GM15510 (cell line): Measurements from ENCODE around the gene RASSF4.

ENCODE experiments used
- POLR2A ChIP-seq: IDR thresholded peaks from 3 replicates; pipeline ENCODE4 v1.6.1; 2011; ENCODE audit warnings: borderline replicate concordance; ENCODE audit not compliant: insufficient read length; ENCODE audit errors: extremely low read depth

RASSF4 gene

DNA sequence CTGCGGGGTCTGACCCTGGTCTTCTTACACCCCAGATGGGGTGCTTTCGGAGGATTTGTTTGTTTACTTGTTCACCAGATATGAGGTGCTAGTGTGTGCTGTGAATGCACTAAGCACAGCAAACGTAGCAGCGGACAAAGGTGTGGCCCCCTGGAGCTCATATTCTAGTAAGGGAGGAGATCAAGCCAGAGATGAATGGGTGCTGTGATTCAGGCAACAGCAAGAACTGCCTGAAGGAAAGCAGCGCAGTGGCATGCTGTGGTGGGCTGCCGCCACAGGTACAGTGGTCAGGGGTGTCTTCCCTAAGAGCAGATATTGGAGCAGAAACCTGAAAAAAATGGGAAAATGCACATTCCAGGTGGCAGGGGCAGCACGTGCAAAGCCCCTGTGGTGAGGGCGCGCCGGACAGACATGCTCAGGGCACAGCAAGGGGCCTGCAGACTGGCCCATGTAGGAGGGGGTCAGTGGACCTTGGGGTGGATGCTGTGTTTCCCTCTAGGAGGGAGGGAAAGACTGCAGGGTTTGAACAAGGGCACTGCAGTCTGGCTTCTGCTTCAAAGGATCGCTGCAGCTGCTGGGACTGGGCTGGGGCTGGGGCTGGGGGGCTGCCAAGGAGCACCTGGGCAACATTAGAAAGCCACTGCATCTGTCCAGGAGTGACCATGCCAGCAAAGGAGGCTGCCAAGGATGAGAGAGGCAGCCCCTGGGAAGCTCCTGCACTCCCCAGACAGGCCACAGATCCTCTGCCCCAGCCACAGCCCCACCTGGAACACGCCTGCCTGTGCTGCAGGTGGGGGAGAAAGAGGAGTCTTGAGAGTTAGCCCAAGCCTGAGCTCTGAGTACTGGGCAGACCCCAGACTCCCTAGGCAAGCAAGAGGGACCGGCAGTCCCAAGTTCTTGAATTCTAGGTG is 19.9 kb downstream of the RASSF4 start:
- no peak for TF ChIP-seq POLR2A

DNA sequence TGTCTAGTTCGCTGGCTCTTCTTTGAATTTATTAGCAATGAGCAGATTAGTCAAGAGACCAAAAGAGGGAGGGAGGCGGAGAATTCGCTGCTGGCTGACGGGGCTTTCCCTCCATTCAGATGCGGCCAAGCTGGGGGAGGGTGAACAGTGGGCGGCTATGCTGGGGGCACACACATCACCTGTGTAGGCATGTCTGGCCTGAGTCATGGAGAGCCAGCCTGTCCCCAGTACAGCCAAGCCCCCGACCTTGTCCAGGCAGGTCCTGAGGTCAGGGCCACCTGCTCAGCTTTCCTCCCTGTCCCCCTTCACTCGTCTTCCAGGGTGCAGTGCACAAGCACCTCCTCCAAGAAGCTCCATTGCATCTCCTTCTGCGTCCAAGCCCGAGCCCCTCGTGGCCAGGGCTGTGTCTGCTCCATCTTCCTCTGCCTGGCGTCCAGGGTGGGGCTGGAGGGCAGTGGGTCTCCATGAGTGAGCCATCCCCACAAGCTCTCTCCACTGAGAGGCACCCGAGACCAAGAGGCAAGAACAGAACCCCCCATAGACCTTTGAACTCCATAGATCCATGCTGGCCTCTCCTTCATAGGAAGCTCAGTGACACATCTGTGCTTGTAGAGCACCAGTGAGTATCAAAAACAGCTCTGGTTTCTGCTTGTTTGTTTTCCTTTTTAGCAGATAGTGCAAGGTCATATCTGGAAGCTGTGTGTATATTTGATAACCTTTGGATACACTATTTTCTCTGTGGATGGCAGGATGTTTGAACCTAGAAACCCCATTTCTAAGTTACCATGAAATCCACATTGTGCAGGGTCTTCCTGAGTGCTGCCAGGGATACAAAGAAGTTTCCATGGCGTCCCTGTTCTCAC is 20.9 kb downstream of the RASSF4 start:
- no peak for TF ChIP-seq POLR2A

DNA sequence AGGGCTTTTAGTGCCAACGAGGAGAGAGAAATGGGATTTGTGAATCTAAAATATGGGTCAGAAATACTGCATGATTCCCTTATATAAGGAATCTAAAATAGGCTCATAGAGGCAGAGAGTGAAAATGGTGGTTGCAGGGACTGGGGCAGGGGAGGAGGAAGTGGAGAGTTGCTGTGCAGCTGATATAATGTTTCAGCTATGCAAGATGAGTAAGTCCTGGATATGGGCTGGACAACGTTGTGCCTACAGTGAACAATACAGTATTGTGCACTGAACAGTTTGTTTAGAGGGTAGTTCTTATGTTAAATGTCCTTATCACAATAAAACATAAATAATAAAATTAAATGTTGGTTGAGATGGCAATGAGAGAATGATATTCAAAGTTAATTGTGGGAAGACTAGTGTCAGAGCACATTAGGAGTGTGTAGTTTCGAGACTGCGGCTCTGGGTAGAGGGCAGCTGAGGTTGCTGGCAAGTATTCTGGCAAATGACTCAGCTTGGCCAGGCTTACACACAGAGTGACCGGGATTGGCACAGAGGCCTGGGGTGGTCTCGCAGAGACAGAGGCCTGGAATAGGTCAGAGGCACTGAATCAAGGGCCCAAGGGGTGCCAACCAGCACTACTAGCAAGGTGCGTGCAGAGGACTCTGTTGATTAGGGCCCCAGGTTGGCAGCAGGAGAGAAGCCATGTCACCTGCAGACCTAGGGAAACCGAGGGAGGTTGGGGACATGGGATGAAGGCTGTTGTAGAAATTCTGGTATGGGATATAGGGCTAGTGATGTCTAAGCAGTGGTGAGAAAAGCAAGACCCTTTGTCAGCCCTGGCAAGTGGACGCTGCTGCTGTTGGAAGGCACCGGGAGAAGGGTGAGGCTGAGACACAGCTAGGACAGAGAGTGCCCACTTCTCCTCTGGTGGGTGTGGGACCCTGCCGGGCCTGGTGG is 21.8 kb downstream of the RASSF4 start:
- TF ChIP-seq POLR2A, result no peak

DNA sequence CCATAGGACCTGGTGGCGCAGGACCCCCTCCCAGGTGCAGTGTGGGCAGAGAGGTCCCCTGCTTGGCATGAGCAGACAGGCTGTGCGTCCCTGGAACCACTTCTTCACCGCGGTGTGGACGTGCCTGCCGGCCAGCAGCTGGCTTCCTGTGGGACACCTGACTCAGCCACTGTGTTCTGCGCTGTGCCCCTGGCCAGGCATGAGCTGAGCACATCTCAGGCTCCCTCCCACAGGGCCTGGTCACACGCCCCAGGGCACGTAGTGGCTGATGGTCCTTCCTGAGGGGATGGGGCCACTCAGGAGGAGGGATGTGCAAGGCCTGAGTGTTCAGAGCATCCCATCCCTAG is 22.5 kb downstream of the RASSF4 start:
- TF ChIP-seq POLR2A, result no peak

DNA sequence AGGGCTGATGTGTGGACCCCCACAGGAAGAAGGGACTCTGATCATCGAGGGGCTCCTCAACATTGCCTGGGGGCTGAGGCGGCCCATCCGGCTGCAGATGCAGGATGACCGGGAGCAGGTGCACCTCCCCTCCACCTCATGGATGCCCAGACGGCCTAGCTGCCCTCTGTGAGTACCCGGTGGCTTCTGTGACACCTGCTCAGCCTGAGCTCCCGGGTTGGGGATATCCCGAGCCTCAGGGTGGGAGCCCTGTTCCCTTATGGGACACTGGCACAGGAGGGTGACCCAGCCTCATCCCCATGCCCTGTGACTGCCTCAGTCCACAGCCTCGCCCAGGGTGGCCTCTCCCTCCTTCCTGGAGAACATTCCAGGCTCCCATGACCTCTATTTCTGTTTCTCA is 22.9 kb downstream of the RASSF4 start:
- no peak for TF ChIP-seq POLR2A

DNA sequence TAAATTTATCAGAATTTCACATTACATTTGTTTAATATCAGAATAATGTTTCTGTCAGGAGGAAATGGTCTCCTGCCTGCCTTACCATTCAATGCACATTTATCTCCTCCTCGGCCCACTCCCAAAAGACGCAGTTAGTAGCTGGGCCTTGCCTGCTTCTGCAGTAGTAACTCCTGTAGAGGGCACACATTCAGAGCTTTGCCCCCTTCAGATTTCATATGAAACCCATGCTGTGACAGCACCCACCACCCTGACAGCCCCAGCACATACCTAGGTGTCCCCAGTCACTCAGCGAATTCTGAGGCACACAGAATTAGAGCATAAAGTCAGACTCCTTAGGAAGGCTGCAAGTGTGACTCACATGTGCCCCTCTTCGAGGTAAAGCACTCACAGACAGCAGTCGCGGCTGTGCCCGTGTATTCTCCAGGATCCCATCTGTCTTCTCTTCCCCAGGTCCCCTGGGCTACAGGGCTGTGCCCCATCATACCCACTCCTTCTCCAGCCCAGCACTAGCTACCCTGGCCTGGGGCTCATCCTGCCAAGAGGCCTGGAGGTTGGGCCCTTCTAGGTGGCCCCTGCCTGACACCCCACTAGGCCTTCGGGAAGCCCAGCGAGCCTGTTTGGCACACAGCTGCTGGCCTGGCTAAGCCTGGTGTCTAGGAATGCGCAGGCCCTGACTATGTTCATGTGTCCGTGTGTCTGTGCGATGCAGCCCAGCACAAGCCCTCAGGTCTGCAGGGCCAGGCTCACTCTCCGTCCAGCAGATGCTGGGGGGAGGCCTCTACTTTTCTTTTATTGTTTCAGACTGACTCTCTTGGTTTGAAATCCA is 23.7 kb downstream of the RASSF4 start:
- no peak for TF ChIP-seq POLR2A

DNA sequence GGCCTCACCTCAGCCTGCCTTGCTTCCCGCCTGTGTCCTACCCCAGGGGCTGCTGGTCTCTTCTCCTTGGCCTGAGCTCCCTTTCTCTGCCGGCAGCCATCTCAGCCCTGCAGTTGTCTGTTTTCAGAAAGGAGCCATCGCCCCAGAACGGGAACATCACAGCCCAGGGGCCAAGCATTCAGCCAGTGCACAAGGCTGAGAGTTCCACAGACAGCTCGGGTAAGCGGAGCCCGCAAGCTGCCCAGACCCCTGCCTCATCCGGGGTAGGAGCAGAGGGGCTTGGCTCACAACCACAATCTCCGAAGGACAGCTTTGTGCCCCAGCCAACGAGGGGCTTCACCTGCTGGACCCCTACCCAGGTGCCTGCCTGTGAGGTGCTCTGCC is 24.3 kb downstream of the RASSF4 start:
- TF ChIP-seq POLR2A, result no peak

DNA sequence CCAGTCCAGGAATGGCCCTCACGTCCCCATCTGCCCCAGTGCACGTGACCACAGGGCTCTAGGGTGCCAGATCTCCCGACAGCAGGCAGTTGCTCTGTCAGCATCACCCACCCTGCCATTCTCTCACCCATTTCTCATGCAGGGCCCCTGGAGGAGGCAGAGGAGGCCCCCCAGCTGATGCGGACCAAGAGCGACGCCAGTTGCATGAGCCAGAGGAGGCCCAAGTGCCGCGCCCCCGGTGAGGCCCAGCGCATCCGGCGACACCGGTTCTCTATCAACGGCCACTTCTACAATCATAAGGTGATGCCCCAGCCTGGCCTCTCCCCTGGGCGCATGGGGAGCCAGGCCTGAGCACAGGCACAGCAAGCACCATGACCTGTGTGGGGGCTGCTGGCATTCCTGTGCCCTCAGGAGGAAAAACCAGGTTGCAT is 25.1 kb downstream of the RASSF4 start:
- no peak for TF ChIP-seq POLR2A

DNA sequence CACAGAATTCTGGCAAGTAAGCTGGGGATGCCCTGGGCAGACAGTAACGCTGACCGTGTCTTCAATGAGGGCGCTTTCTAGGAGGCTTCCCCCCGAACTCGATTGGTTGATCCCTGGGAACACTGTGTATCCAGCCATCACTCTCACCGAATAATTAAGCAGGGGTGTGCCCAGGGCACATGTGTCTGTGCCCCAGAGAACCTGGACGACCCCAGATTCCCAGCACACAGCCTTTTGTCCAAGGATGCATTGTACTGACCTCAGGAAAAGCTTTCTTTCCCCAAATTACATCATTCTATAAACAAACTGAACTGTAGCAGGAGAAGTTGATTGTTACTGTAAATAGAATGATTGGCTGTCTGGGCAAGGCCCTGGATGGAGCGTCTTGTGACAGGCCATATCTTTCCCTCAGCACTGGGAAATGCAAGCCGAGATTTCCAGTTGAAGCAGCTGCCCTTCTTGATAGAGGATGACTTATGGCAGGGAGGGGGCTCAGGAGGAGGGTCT is 25.6 kb downstream of the RASSF4 start:
- no peak for TF ChIP-seq POLR2A

DNA sequence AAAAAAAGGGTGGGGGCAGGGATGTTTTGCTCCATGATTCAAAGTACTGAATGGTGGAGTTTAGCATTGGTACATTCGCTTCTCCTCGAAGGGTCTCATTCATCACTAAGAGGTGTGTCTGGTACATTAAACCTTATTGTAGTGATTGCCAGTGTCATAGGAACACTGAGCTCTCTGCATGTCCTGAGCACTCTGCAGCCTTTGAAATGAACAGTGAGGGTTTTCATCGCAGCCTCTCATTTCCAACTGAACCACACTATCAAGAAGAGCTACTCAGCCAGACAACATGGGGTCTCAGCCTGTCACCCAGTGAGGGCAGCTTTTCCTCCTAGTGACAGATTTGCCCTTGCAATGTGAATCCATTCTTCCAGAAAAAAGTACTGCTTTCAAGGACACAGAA is 26.6 kb downstream of the RASSF4 start:
- no peak for TF ChIP-seq POLR2A

DNA sequence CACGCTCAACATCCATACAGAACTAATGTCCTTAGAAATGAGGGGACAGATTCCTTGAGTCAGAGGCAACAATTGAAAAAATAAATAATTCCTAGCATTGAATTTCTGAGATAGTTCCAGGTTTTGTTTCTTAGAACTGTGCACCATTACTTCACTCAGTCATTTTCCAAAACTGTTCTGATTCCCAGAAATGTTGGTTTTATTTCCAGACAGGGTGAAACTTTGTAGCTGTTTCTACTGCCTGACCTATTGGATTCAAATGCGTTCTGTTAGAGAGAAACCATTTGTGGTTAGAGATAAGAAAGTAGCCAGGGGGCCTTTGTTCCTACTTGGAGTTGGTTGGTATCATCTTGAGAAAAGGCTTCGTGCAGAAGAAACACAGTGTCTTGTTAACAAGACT is 27.1 kb downstream of the RASSF4 start:
- no peak for TF ChIP-seq POLR2A

DNA sequence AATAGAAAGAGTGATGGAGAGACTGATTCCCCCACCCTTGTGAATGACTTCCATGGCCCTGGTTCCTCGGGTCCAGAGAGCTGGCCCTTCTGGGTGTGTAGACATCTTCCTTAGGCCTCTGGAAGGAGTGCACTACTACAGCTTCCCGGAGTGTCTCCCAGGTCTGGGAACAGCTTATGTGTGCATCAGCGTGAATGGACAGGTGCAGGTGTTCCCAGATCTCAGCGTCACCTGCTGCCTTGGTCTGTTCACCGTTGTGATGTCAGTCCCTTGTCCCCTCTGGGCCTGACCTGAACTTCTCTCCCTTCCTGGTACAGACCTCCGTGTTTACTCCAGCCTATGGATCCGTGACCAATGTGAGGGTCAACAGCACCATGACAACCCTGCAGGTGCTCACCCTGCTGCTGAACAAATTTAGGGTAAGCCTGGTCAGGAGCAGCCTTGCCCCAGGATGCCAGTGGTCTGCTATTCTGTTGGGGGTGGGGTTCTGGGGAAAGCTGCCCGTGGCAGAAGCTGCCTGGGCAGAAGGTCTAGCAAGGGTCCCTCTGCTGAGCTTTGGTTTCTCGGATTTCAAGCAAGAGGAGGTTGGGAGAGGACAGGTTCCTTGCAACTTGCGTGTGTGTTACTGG is 29.5 kb downstream of the RASSF4 start:
- no peak for TF ChIP-seq POLR2A
